GM12873 (cell line): Measurements from ENCODE around the gene STAT5A.

Source experiments
- CTCF ChIP-seq: IDR thresholded peaks from 2 replicates; pipeline ENCODE4 v1.5.1; 2012; ENCODE audit warnings: low read depth, mild to moderate bottlenecking, moderate library complexity, low read length, control low read depth; ENCODE audit not compliant: insufficient read depth; ENCODE audit errors: missing control alignments

STAT5A gene

GRCh38 chr17:42277342-42277712 lies 11.0 kb upstream of the STAT5A start:
- TF ChIP-seq CTCF, result no peak

GRCh38 chr17:42279776-42280630 lies 8.3 kb upstream of the STAT5A start:
- TF ChIP-seq CTCF, result no peak

GRCh38 chr17:42281571-42282096 lies 6.7 kb upstream of the STAT5A start:
- no peak for TF ChIP-seq CTCF

- TF ChIP-seq CTCF, result no peak
Measured at GRCh38 chr17:42282478-42283080, 5.7 kb upstream of the STAT5A start.

GRCh38 chr17:42283241-42284023 lies 4.9 kb upstream of the STAT5A start:
- TF ChIP-seq CTCF, result no peak

- no peak for TF ChIP-seq CTCF
Measured at GRCh38 chr17:42284024-42284369, 4.3 kb upstream of the STAT5A start.

- TF ChIP-seq CTCF, result no peak
Measured at GRCh38 chr17:42284566-42284965, 3.7 kb upstream of the STAT5A start.
